Bronchial smooth muscle cell (primary cell): Measurements from ENCODE around the gene SAMD3. TPM values are rescaled to one million over a fixed set of nuclear protein-coding genes. Genes with fewer than 3 reads are reported as not detected.

Experiments used
- total RNA-seq: library from RNA; depleted of rRNA; stranded (reverse); fragments of >200 nt; gene quantifications from 2 replicates; pipeline ENCODE4 v1.2.1, GENCODE V29; 2014

Gene SAMD3
- 4.4 and 4.9 TPM in 2 replicates for total RNA-seq

DNA sequence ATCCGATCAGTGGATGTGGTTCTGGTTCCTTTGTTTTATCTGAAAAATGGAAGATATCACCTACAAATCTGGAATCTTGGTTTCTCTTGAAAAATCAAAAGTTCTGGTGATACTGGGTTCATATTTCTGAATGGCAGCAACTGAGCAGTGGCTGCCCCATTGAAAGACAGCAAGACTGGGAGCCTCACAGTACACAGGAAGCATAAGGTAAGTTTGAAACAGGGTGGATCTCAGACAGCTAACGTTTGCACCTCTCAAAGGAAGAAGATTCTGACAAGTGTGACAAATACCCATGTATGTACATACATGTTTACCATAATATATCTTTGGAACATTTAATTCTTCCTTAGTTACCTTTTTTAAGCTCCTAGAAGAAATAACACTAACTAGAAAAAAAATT lies at the start of gene SAMD3:
TSS of gene SAMD3 (minus strand) at position 177 of the 400 bp plus-strand sequence. CDS start 7,678 bp downstream, outside the sequence.

Other genes starting within 250 kb of the SAMD3 start
- gene L3MBTL3, start 204.4 kb downstream of the SAMD3 start, total RNA-seq = 12.3 and 12.4 TPM in 2 replicates
- 26.3 and 31.3 TPM in 2 replicates for gene TMEM200A, start 143.1 kb upstream of the SAMD3 start, total RNA-seq